ENCODE data around the gene GRM1. TPM values are rescaled to one million over a fixed set of nuclear protein-coding genes. Genes with fewer than 3 reads are reported as not detected.

Gene GRM1
- total and polyA plus RNA-seq, 2 experiments from 2014 or later = 0.29 to 0.63 TPM

Small RNA genes within 50 kb of the gene (small RNA-seq; reads per million reads assigned to genes)
- not detected for gene RNA5SP222 (ENCODE audit: low replicate concordance)

Other genes starting within 250 kb of the GRM1 start
- 21.3 and 25.4 TPM in 2 replicates for gene FBXO30, start 214.3 kb upstream of the GRM1 start, total RNA-seq (2014; rRNA removed; shearing (Covaris generic))
- gene FBXO30, start 214.3 kb upstream of the GRM1 start, polyA plus RNA-seq (2016; fragmentation: Nextera tagmentation; extraction: Ambion mirVana) = 6.5 and 6.7 TPM in 2 replicates
- 33.0 and 35.6 TPM in 2 replicates for gene SHPRH, start 64.7 kb upstream of the GRM1 start, total RNA-seq (2014; rRNA removed; shearing (Covaris generic))
- 25.5 and 39.0 TPM in 2 replicates for gene SHPRH, start 64.7 kb upstream of the GRM1 start, polyA plus RNA-seq (2016; fragmentation: Nextera tagmentation; extraction: Ambion mirVana)